Stomach (tissue), 4 donors: ENCODE results near the gene SH2D3C.
"Not testable (repeated sequence)": the region's sequence is repeated elsewhere in the genome, so short reads cannot be mapped to it uniquely, and the experiment has no call there.

Experiments
- POLR2A ChIP-seq, 4 donors: fragments of 450-650 bp; IDR thresholded peaks; one replicate each; pipeline ENCODE4 v1.6.1; 2016; ENCODE audit warnings: antibody characterized with exemption in 4 of 4, control low read depth in 2 of 4, mild to moderate bottlenecking in 1 of 4, moderate library complexity in 1 of 4
- TF ChIP-seq, protein P1 (sequence below), 7 experiments: fragments of 450-650 bp in 4 of 7; fragments of 200-600 bp in 3 of 7; sonication (generic) in 3 of 7; IDR thresholded peaks; one replicate each; pipeline ENCODE4 v1.5.1; 2016 to 2019; ENCODE audit warnings: antibody characterized with exemption in 7 of 7, control low read depth in 2 of 7, mild to moderate bottlenecking in 1 of 7

DNA sequence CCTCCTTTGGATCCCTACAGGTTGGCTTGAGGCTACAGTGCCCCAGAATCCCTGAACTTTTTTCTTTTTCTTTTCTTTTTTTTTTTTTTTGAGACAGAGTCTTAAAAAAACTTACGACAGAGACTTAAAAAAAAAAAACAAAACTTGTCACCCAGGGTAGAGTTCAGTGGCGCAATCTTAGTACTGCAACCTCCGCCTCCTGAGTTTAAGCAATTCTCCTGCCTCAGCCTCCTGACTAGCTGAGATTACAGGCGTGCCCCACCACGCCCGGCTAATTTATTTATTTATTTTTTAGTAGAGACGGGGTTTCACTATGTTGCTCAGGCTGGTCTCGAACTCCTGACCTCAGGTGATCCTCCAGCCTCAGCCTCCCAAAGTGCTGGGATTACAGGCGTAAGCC is 2.4 kb upstream of the SH2D3C start:
- TF ChIP-seq, protein P1, sequence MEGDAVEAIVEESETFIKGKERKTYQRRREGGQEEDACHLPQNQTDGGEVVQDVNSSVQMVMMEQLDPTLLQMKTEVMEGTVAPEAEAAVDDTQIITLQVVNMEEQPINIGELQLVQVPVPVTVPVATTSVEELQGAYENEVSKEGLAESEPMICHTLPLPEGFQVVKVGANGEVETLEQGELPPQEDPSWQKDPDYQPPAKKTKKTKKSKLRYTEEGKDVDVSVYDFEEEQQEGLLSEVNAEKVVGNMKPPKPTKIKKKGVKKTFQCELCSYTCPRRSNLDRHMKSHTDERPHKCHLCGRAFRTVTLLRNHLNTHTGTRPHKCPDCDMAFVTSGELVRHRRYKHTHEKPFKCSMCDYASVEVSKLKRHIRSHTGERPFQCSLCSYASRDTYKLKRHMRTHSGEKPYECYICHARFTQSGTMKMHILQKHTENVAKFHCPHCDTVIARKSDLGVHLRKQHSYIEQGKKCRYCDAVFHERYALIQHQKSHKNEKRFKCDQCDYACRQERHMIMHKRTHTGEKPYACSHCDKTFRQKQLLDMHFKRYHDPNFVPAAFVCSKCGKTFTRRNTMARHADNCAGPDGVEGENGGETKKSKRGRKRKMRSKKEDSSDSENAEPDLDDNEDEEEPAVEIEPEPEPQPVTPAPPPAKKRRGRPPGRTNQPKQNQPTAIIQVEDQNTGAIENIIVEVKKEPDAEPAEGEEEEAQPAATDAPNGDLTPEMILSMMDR (IDR thresholded peaks at IDR 0.05), result not testable (repeated sequence)
- not testable (repeated sequence) for TF ChIP-seq POLR2A (IDR thresholded peaks at IDR 0.05)
